ENCODE results near the gene CLEC19A. TPM values are rescaled to one million over a fixed set of nuclear protein-coding genes. Genes with fewer than 3 reads are reported as not detected.
"Not testable (repeated sequence)": the region's sequence is repeated elsewhere in the genome, so short reads cannot be mapped to it uniquely, and the experiment has no call there.

CLEC19A gene
- total RNA-seq, 1 experiment from 2014 or later = not detected

GRCh38 chr16:19314718-19315425 is 29.3 kb downstream of the CLEC19A start:
- no peak for DNase-seq (ENCODE audit: low spot score)
- in situ Hi-C loops (cut with HindIII; ENCODE audit: low sequenced_read_pairs) = no loop called here

- in situ Hi-C loops (cut with HindIII; ENCODE audit: low sequenced_read_pairs) = no loop called here
- DNase-seq (ENCODE audit: low spot score) = no peak
These were observed 30.4 kb downstream of the CLEC19A start for GRCh38 chr16:19315889-19316433.

GRCh38 chr16:19316846-19317245 is 31.3 kb downstream of the CLEC19A start:
- in situ Hi-C loops (cut with HindIII; ENCODE audit: low sequenced_read_pairs) = no loop called here
- no peak for DNase-seq (ENCODE audit: low spot score)

GRCh38 chr16:19321186-19321585 is 35.7 kb downstream of the CLEC19A start:
- in situ Hi-C loops (cut with HindIII; ENCODE audit: low sequenced_read_pairs); DNase-seq (ENCODE audit: low spot score): not testable (repeated sequence)

- in situ Hi-C loops (cut with HindIII; ENCODE audit: low sequenced_read_pairs) = no loop called here
- DNase-seq (ENCODE audit: low spot score) = peak; percentile 5
These were observed 38.1 kb downstream of the CLEC19A start for GRCh38 chr16:19323596-19323995.

- in situ Hi-C loops (cut with HindIII; ENCODE audit: low sequenced_read_pairs) = no loop called here
These were observed 42.8 kb downstream of the CLEC19A start for GRCh38 chr16:19328364-19328763.

GRCh38 chr16:19329932-19330331 is 44.4 kb downstream of the CLEC19A start:
- DNase-seq (ENCODE audit: low spot score) = no peak
- in situ Hi-C loops (cut with HindIII; ENCODE audit: low sequenced_read_pairs) = no loop called here

More at GRCh38 chr16:19328364-19328763, 42.8 kb downstream of the CLEC19A start:
- DNase-seq (ENCODE audit: low spot score) = no peak

GRCh38 chr16:19330841-19331397 is 45.4 kb downstream of the CLEC19A start:
- in situ Hi-C loops (cut with HindIII; ENCODE audit: low sequenced_read_pairs) = no loop called here

GRCh38 chr16:19331794-19332193 is 46.3 kb downstream of the CLEC19A start:
- in situ Hi-C loops (cut with HindIII; ENCODE audit: low sequenced_read_pairs) = no loop called here
- no peak for DNase-seq (ENCODE audit: low spot score)

More at GRCh38 chr16:19330841-19331397, 45.4 kb downstream of the CLEC19A start:
- DNase-seq (ENCODE audit: low spot score) = peak; percentile 34

- no peak for DNase-seq (ENCODE audit: low spot score)
- in situ Hi-C loops (cut with HindIII; ENCODE audit: low sequenced_read_pairs) = no loop called here
These were observed 52.8 kb downstream of the CLEC19A start for GRCh38 chr16:19338335-19338734.

- in situ Hi-C loops (cut with HindIII; ENCODE audit: low sequenced_read_pairs) = no loop called here
These were observed 58.8 kb downstream of the CLEC19A start for GRCh38 chr16:19344224-19344801.

GRCh38 chr16:19344980-19345379 is 59.4 kb downstream of the CLEC19A start:
- in situ Hi-C loops (cut with HindIII; ENCODE audit: low sequenced_read_pairs) = no loop called here
- no peak for DNase-seq (ENCODE audit: low spot score)

More at GRCh38 chr16:19344224-19344801, 58.8 kb downstream of the CLEC19A start:
- DNase-seq (ENCODE audit: low spot score) = no peak

- no peak for DNase-seq (ENCODE audit: low spot score)
- in situ Hi-C loops (cut with HindIII; ENCODE audit: low sequenced_read_pairs) = no loop called here
These were observed 60.9 kb downstream of the CLEC19A start for GRCh38 chr16:19346335-19346922.

- in situ Hi-C loops (cut with HindIII; ENCODE audit: low sequenced_read_pairs) = no loop called here
- no peak for DNase-seq (ENCODE audit: low spot score)
These were observed 62.6 kb downstream of the CLEC19A start for GRCh38 chr16:19348125-19348524.

GRCh38 chr16:19348578-19349315 is 63.2 kb downstream of the CLEC19A start:
- in situ Hi-C loops (cut with HindIII; ENCODE audit: low sequenced_read_pairs) = no loop called here
- no peak for DNase-seq (ENCODE audit: low spot score)

GRCh38 chr16:19354371-19354770 is 68.8 kb downstream of the CLEC19A start:
- in situ Hi-C loops (cut with HindIII; ENCODE audit: low sequenced_read_pairs) = no loop called here
- no peak for DNase-seq (ENCODE audit: low spot score)

GRCh38 chr16:19356024-19356952 is 70.8 kb downstream of the CLEC19A start:
- in situ Hi-C loops (cut with HindIII; ENCODE audit: low sequenced_read_pairs) = no loop called here

GRCh38 chr16:19359556-19359955 is 74.0 kb downstream of the CLEC19A start:
- in situ Hi-C loops (cut with HindIII; ENCODE audit: low sequenced_read_pairs) = no loop called here

More at GRCh38 chr16:19356024-19356952, 70.8 kb downstream of the CLEC19A start:
- DNase-seq (ENCODE audit: low spot score) = no peak

More at GRCh38 chr16:19359556-19359955, 74.0 kb downstream of the CLEC19A start:
- no peak for DNase-seq (ENCODE audit: low spot score)

Data from G401 (cell line).